Measurements from ENCODE around the gene SEPTIN8. TPM values are rescaled to one million over a fixed set of nuclear protein-coding genes. Genes with fewer than 3 reads are reported as not detected.
A peak's percentile ranks its signal among the peaks of the same experiment; 100 is the strongest.

SEPTIN8 gene
- total and polyA plus RNA-seq, 2 of the 13 experiments (the other 11 are each of a cell fraction or from before 2014, with no cell fraction given): 41.4 to 49.9 TPM

- TF ChIP-seq GABPA (IDR thresholded peaks at IDR 0.05; ENCODE audit: low read depth, low read length) (no peak), GABPA (CRISPR knock-in tag; IDR thresholded peaks at IDR 0.05; ENCODE audit: low read depth) (no peak), ATAD3A (CRISPR knock-in tag; IDR thresholded peaks at IDR 0.05) (no peak), ZNF562 (CRISPR knock-in tag; IDR thresholded peaks at IDR 0.05; ENCODE audit: borderline replicate concordance) (no peak), NFIB (CRISPR knock-in tag; IDR thresholded peaks at IDR 0.05; ENCODE audit: borderline replicate concordance) (no peak), YY1 (IDR thresholded peaks at IDR 0.05; ENCODE audit: insufficient read depth, insufficient replicate concordance, low read depth, low read length) (peak; percentile 20), ATF5 (CRISPR knock-in tag; IDR thresholded peaks at IDR 0.05; ENCODE audit: low read depth) (no peak), NRL (CRISPR knock-in tag; IDR thresholded peaks at IDR 0.05; ENCODE audit: borderline replicate concordance) (peak; percentile 5; the same call in 1 of the 2 replicates), MEIS2 (CRISPR knock-in tag; IDR thresholded peaks at IDR 0.05) (0 out of 2 replicates have a peak, but pooled peaks have one; percentile 71), MTA1 (CRISPR knock-in tag; IDR thresholded peaks at IDR 0.05; ENCODE audit: borderline replicate concordance) (no peak; the same call in 1 of the 2 replicates), SMYD3 (CRISPR knock-in tag; IDR thresholded peaks at IDR 0.05) (no peak), MLLT10 (CRISPR knock-in tag; IDR thresholded peaks at IDR 0.05) (no peak), FIP1L1 (IDR thresholded peaks at IDR 0.05; ENCODE audit: borderline replicate concordance, insufficient read depth, low read depth, low read length) (no peak), ARID2 (CRISPR knock-in tag; IDR thresholded peaks at IDR 0.05; ENCODE audit: borderline replicate concordance) (no peak), SRY (CRISPR knock-in tag; IDR thresholded peaks at IDR 0.05) (peak; percentile 45; the same call in 1 of the 2 replicates), NR2F2 (IDR thresholded peaks at IDR 0.05; ENCODE audit: borderline replicate concordance, low read depth) (no peak), ZNF264 (CRISPR knock-in tag; IDR thresholded peaks at IDR 0.05) (no peak), SAP130 (CRISPR knock-in tag; IDR thresholded peaks at IDR 0.05; ENCODE audit: low read depth) (peak; percentile 92), ZBTB42 (CRISPR knock-in tag; IDR thresholded peaks at IDR 0.05) (no peak), NCOA5 (CRISPR knock-in tag; IDR thresholded peaks at IDR 0.05) (no peak), ARNT2 (CRISPR knock-in tag; IDR thresholded peaks at IDR 0.05; ENCODE audit: low read depth) (0 out of 2 replicates have a peak, but pooled peaks have one; percentile 60), ZNF205 (CRISPR knock-in tag; IDR thresholded peaks at IDR 0.05) (no peak), ZNF331 (CRISPR knock-in tag; IDR thresholded peaks at IDR 0.05) (no peak), PBX2 (CRISPR knock-in tag; IDR thresholded peaks at IDR 0.05) (no peak), KLF12 (CRISPR knock-in tag; IDR thresholded peaks at IDR 0.05; ENCODE audit: borderline replicate concordance) (peak; percentile 82; the same call in 1 of the 2 replicates), DMAP1 (CRISPR knock-in tag; IDR thresholded peaks at IDR 0.05) (0 out of 2 replicates have a peak, but pooled peaks have one; percentile 37), PHF5A (CRISPR knock-in tag; IDR thresholded peaks at IDR 0.05; ENCODE audit: low read depth, unreplicated experiment) (peak; percentile 19), ZNF550 (CRISPR knock-in tag; IDR thresholded peaks at IDR 0.05; ENCODE audit: borderline replicate concordance) (no peak), ZNF883 (CRISPR knock-in tag; IDR thresholded peaks at IDR 0.05; ENCODE audit: not compliant biosample characterization) (peak; percentile 54), ZNF431 (CRISPR knock-in tag; IDR thresholded peaks at IDR 0.05; ENCODE audit: borderline replicate concordance, low read depth) (peak; percentile 66; the same call in 1 of the 2 replicates)
These were observed 39.9 kb downstream of the SEPTIN8 start, which contains the start of gene KIF3A (continued) for GRCh38 chr5:132736853-132737833.

All from HepG2 (cell line).